ENCODE results near the gene SPAST.

GRCh38 chr2:32051836-32052439, 11.4 kb upstream of the SPAST start:
- TF ChIP-seq CTCF (IDR thresholded peaks at IDR 0.05) (no peak), ZFX (IDR thresholded peaks at IDR 0.05; ENCODE audit: borderline replicate concordance) (no peak)

Measured in 22Rv1 (cell line).